C4-2B (cell line): ENCODE results near the gene RBM4.

Experiments used
- H3K27ac ChIP-seq: fragments of 450-650 bp; 2 replicates; pipeline ENCODE4 v1.5.1; 2017
- ZFX ChIP-seq: fragments of 450-650 bp; IDR thresholded peaks from 2 replicates; pipeline ENCODE4 v1.6.1; 2017
- TF ChIP-seq, protein P1 (sequence below): fragments of 450-650 bp; conservative IDR thresholded peaks from 2 replicates; pipeline ENCODE4 v1.5.1; 2017; ENCODE audit warnings: mild to moderate bottlenecking

Gene RBM4

GRCh38 chr11:66641834-66642233, 3.3 kb downstream of the RBM4 start:
- H3K27ac ChIP-seq, result no peak overlapping the region
- no peak for TF ChIP-seq ZFX
- TF ChIP-seq, protein P1, sequence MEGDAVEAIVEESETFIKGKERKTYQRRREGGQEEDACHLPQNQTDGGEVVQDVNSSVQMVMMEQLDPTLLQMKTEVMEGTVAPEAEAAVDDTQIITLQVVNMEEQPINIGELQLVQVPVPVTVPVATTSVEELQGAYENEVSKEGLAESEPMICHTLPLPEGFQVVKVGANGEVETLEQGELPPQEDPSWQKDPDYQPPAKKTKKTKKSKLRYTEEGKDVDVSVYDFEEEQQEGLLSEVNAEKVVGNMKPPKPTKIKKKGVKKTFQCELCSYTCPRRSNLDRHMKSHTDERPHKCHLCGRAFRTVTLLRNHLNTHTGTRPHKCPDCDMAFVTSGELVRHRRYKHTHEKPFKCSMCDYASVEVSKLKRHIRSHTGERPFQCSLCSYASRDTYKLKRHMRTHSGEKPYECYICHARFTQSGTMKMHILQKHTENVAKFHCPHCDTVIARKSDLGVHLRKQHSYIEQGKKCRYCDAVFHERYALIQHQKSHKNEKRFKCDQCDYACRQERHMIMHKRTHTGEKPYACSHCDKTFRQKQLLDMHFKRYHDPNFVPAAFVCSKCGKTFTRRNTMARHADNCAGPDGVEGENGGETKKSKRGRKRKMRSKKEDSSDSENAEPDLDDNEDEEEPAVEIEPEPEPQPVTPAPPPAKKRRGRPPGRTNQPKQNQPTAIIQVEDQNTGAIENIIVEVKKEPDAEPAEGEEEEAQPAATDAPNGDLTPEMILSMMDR, result no peak

- TF ChIP-seq ZFX, result no peak
- no peak overlapping the region for H3K27ac ChIP-seq
These were observed 5.4 kb downstream of the RBM4 start for GRCh38 chr11:66643745-66644437.

- TF ChIP-seq, protein P1, result no peak
- no peak for TF ChIP-seq ZFX
These were observed 8.3 kb downstream of the RBM4 start for GRCh38 chr11:66646828-66647227.

GRCh38 chr11:66649903-66650302, 11.4 kb downstream of the RBM4 start:
- TF ChIP-seq, protein P1, result no peak
- TF ChIP-seq ZFX, result no peak
- H3K27ac ChIP-seq, result no peak overlapping the region

More at GRCh38 chr11:66646828-66647227, 8.3 kb downstream of the RBM4 start:
- no peak overlapping the region for H3K27ac ChIP-seq

GRCh38 chr11:66651016-66651415, 12.5 kb downstream of the RBM4 start:
- TF ChIP-seq ZFX, result no peak
- TF ChIP-seq, protein P1, result no peak
- no peak overlapping the region for H3K27ac ChIP-seq

GRCh38 chr11:66652651-66653050, 14.1 kb downstream of the RBM4 start:
- no peak overlapping the region for H3K27ac ChIP-seq
- TF ChIP-seq, protein P1, result no peak
- TF ChIP-seq ZFX, result no peak

DNA sequence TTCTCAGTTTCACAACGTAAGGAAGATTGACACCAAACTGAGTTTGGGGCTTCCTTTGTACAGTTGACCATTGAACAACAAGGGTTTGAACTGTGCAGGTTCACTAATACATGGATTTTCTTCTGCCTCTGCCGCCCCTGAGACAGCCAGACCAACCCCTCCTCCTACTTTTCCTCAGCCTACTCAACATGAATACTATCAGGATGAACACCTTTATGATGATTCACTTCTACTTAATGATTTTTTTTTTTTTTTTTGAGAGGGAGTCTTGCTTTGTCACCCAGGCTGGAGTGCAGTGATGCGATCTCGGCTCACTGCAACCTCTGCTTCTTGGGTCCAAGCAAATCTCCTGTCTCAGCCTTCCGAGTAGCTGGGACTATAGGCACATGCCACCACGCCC, 14.6 kb downstream of the RBM4 start:
- no peak for TF ChIP-seq ZFX
- TF ChIP-seq, protein P1, result no peak
- no peak overlapping the region for H3K27ac ChIP-seq

GRCh38 chr11:66659763-66660162, 21.3 kb downstream of the RBM4 start:
- H3K27ac ChIP-seq, result no peak overlapping the region
- no peak for TF ChIP-seq ZFX
- TF ChIP-seq, protein P1, result no peak
